SK-N-MC (cell line): ENCODE measurements around the gene MYO1D.

ENCODE experiments used
- DNase-seq: peaks from one replicate; pipeline ENCODE4 v3.0.0-alpha.2; 2011; ENCODE audit warnings: low read depth, low spot score
- H3K27ac ChIP-seq: fragments of 200-600 bp; sonication (generic); 2 replicates; pipeline ENCODE4 v1.5.1; 2016; ENCODE audit warnings: mixed run types
- H3K36me3 ChIP-seq: fragments of 200-600 bp; sonication (generic); 2 replicates; pipeline ENCODE4 v1.6.1; 2017; ENCODE audit warnings: antibody characterized with exemption, low read length, mixed read lengths; ENCODE audit not compliant: insufficient read depth
- H3K4me3 ChIP-seq: fragments of 200-600 bp; sonication (generic); 2 replicates; pipeline ENCODE4 v1.5.1; 2016
- H3K9ac ChIP-seq: fragments of 200-600 bp; sonication (generic); 2 replicates; pipeline ENCODE4 v1.8.0; 2017; ENCODE audit warnings: mixed run types, mixed read lengths; ENCODE audit not compliant: insufficient read length
- H3K9me3 ChIP-seq: fragments of 200-600 bp; sonication (generic); 2 replicates; pipeline ENCODE4 v1.6.1; 2017; ENCODE audit warnings: low read depth, mild to moderate bottlenecking, antibody characterized with exemption, low read length, moderate library complexity, mixed read lengths
- EZH2 ChIP-seq: fragments of 200-600 bp; sonication (generic); IDR thresholded peaks from one replicate; pipeline ENCODE4 v1.6.1; 2017; ENCODE audit warnings: antibody characterized with exemption
- FOXP2 ChIP-seq: optimal IDR thresholded peaks from 2 replicates; pipeline ENCODE3; 2011; ENCODE audit warnings: mild to moderate bottlenecking, moderate library complexity; ENCODE audit not compliant: insufficient read depth; ENCODE audit errors: extremely low read length, control extremely low read depth
- POLR2AphosphoS5 ChIP-seq: IDR thresholded peaks from 2 replicates; pipeline ENCODE4 v1.6.1; 2012; ENCODE audit warnings: mild to moderate bottlenecking, low read depth, low read length, borderline replicate concordance

MYO1D gene

GRCh38 chr17:32602396-32602795, 274.5 kb downstream of the MYO1D start:
- H3K27ac ChIP-seq, result no peak overlapping the region
- TF ChIP-seq POLR2AphosphoS5 (no peak), EZH2 (no peak), FOXP2 (no peak)
- H3K9ac ChIP-seq, result no peak overlapping the region
- no peak for DNase-seq
- no peaks in the 10 kb centered on the region for H3K9me3 ChIP-seq
- H3K4me3 ChIP-seq, result no peak overlapping the region
- no peaks in the 10 kb centered on the region for H3K36me3 ChIP-seq

- no peak overlapping the region for H3K27ac ChIP-seq
- no peaks in the 10 kb centered on the region for H3K36me3 ChIP-seq
- no peak for DNase-seq
- no peak for TF ChIP-seq EZH2
- TF ChIP-seq POLR2AphosphoS5, result no peak
- no peak for TF ChIP-seq FOXP2
- no peak overlapping the region for H3K4me3 ChIP-seq
- no peaks in the 10 kb centered on the region for H3K9me3 ChIP-seq
- H3K9ac ChIP-seq, result no peak overlapping the region
Measured at GRCh38 chr17:32601866-32602265, 275.1 kb downstream of the MYO1D start.

GRCh38 chr17:32596628-32597027, 280.3 kb downstream of the MYO1D start:
- no peak for TF ChIP-seq POLR2AphosphoS5
- TF ChIP-seq EZH2, result no peak
- TF ChIP-seq FOXP2, result no peak
- no peak for DNase-seq

GRCh38 chr17:32596206-32596605, 280.7 kb downstream of the MYO1D start:
- no peaks in the 10 kb centered on the region for H3K9me3 ChIP-seq
- no peak overlapping the region for H3K4me3 ChIP-seq
- no peak overlapping the region for H3K27ac ChIP-seq
- no peak for DNase-seq
- no peaks in the 10 kb centered on the region for H3K36me3 ChIP-seq
- TF ChIP-seq FOXP2 (no peak), EZH2 (no peak), POLR2AphosphoS5 (no peak)
- no peak overlapping the region for H3K9ac ChIP-seq

More at GRCh38 chr17:32596628-32597027, 280.3 kb downstream of the MYO1D start:
- no peaks in the 10 kb centered on the region for H3K36me3 ChIP-seq
- no peaks in the 10 kb centered on the region for H3K9me3 ChIP-seq
- no peak overlapping the region for H3K27ac ChIP-seq
- H3K4me3 ChIP-seq, result no peak overlapping the region
- no peak overlapping the region for H3K9ac ChIP-seq

GRCh38 chr17:32593003-32593402, 283.9 kb downstream of the MYO1D start:
- no peak overlapping the region for H3K9ac ChIP-seq
- TF ChIP-seq FOXP2, result no peak
- no peak for TF ChIP-seq EZH2
- no peak for TF ChIP-seq POLR2AphosphoS5
- H3K9me3 ChIP-seq, result no peaks in the 10 kb centered on the region
- no peaks in the 10 kb centered on the region for H3K36me3 ChIP-seq
- H3K4me3 ChIP-seq, result no peak overlapping the region
- H3K27ac ChIP-seq, result no peak overlapping the region
- no peak for DNase-seq

DNA sequence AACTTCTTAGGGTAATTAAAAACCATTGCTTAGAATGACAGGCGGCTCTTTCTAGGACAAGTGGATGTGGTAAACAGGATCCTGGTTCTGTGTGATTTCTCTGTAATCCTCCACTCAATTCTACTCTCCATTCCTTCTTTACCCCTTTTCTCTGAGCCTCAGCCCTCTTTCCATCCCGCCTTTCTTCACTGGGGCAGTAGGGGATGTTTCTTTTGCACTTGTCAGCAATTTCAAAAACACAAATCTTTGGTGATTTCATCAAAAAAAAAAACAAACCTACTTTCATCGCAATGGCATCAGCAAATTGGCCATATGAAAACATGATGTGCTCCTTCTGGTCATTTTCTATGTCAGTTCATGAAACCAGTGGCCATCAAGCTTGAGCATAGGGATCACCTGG, 285.5 kb downstream of the MYO1D start:
- H3K4me3 ChIP-seq, result no peak overlapping the region
- H3K9ac ChIP-seq, result no peak overlapping the region
- H3K27ac ChIP-seq, result no peak overlapping the region
- no peaks in the 10 kb centered on the region for H3K9me3 ChIP-seq
- no peak for DNase-seq
- TF ChIP-seq POLR2AphosphoS5 (no peak), FOXP2 (no peak), EZH2 (no peak)
- H3K36me3 ChIP-seq, result no peaks in the 10 kb centered on the region

DNA sequence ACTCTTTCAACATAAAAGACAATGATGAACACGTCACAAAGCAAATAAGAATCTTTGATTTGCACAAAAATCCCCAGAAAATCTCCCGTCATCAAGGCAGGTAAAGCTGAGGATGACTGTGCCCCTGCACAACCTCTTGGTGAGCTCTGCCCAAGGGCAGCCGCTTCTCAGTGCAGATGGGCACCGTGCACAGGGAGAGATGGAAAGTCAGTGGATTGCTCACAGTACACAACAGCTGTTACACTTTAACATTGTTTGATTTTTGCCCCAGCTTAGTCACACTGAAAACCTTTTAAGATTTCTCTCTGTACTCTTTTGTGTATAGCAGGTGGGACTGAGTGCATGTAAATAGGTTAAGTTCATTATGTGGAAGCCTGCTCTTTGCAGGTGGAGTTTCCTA, 285.9 kb downstream of the MYO1D start:
- Histone ChIP-seq H3K9me3 (no peaks in the 10 kb centered on the region), H3K27ac (no peak overlapping the region), H3K36me3 (no peaks in the 10 kb centered on the region), H3K9ac (no peak overlapping the region), H3K4me3 (no peak overlapping the region)
- no peak for TF ChIP-seq POLR2AphosphoS5
- no peak for TF ChIP-seq EZH2
- no peak for TF ChIP-seq FOXP2
- no peak for DNase-seq

DNA sequence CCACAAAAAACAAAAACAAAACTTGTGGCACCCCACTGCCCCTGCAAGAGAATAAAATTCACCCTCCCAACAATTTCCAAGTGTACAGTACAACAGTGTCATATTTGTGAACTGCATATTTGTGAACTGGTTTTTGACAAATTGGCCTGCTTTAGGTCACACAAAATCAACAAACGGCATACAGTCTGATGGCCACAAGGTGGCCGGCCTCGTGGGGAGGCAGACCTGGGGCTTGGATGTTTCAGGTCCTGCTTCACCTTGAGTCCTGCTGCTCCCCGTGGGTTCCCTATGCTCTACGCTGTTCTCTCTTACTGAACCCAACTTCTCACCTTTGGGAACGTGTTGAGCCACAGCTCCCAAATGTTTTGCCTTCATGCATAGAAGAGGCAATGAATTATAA, 287.9 kb downstream of the MYO1D start:
- H3K36me3 ChIP-seq, result no peaks in the 10 kb centered on the region
- no peak overlapping the region for H3K4me3 ChIP-seq
- no peak overlapping the region for H3K27ac ChIP-seq
- DNase-seq, result no peak
- no peak overlapping the region for H3K9ac ChIP-seq
- H3K9me3 ChIP-seq, result no peaks in the 10 kb centered on the region
- no peak for TF ChIP-seq FOXP2
- no peak for TF ChIP-seq POLR2AphosphoS5

GRCh38 chr17:32588135-32588534, 288.8 kb downstream of the MYO1D start:
- Histone ChIP-seq H3K36me3 (no peaks in the 10 kb centered on the region), H3K27ac (no peak overlapping the region), H3K4me3 (no peak overlapping the region), H3K9ac (no peak overlapping the region), H3K9me3 (no peaks in the 10 kb centered on the region)
- no peak for DNase-seq
- TF ChIP-seq EZH2 (no peak), POLR2AphosphoS5 (no peak), FOXP2 (no peak)

DNA sequence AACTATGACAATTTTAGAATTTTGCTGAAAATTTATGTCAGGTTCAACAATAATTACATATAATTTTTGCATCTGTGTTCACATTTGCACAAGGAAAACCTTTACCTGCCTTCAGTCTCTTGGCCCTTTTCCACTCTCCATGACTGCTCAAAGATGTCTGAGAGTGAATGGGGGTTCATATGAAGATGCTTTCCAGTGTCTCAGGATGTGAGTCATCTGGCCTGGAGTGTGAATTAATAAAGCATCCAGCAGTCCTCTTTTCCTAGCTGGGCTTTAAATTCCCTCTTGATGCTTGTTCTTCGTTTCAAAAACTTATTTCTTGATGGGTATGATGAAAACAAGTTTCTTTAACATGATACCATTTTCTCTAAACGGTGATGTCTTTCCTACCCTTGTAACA, 290.3 kb downstream of the MYO1D start:
- no peak for TF ChIP-seq POLR2AphosphoS5
- TF ChIP-seq FOXP2, result no peak
- no peak for TF ChIP-seq EZH2
- DNase-seq, result no peak

More for the DNA sequence above, 290.3 kb downstream of the MYO1D start:
- no peaks in the 10 kb centered on the region for H3K36me3 ChIP-seq
- H3K9me3 ChIP-seq, result no peaks in the 10 kb centered on the region
- no peak overlapping the region for H3K4me3 ChIP-seq
- no peak overlapping the region for H3K9ac ChIP-seq
- no peak overlapping the region for H3K27ac ChIP-seq
